NCI-H345 (cell line): ENCODE measurements around the gene SLC44A4.

Experiments
- DNase-seq: peaks from one replicate; lab custom pipeline; 2025; lab: John Stamatoyannopoulos, UW

The SLC44A4 gene

GRCh38 chr6:31901415-31901952 is 22.7 kb upstream of the SLC44A4 start:
- peak; percentile 59 for DNase-seq

DNA sequence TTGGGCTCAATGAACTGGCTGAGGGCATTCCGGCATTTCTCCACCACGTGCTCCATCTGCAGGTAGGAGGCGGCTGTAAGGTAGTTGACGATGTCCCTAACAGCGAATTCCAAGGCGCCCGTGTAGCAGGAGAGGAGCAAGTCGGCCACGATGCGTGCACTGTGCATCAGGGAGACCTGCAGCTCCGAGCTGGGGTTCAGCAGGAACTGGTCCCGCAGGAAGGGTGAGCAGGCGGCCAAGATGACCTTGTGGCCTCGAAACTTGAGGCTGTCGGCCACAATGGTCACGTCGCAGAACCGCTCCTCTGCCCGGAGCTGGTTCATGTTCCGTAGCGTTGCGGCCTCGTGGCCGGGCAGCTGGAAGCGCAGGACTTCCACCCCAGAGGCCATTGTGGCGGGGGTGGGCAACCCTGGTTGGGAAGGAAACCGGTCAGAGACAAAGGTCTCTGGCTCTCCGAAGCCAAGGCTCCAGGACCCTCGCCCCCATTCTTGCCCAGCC is 22.2 kb upstream of the SLC44A4 start:
- DNase-seq: no peak

- DNase-seq: no peak
These were observed 21.3 kb upstream of the SLC44A4 start for GRCh38 chr6:31899882-31900722.

- no peak for DNase-seq
These were observed 20.4 kb upstream of the SLC44A4 start for GRCh38 chr6:31899215-31899614.

DNA sequence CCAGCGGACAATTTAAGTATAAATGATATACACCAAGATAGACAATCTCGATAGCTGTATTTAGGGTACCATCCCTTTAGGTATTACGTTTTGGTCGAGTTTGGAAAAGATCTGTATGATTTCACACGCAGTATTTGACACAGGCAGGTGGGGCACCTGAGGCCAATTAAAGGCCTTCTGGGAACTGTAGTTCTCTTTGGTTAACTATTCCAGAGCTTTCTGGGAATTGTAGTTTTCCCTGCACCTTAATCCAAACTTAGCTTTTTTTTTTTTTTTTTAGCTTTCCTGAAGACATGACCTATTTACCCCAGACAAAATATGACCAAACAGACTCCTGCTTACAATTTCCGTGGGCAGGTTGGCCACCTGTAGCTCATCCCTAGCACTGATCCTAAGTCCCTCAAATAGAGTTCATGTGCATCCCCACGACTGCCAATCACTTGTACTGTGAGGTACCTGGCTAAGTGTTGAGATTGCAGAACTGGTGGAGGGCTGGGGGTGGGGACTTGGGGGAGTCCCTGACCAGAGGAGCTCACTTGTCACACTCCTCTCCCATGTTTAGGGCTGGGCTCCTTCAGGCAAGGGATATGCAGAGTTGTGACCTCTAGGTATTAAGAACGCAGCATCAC is 19.7 kb upstream of the SLC44A4 start:
- peak; percentile 66 for DNase-seq

- peak; percentile 89 for DNase-seq
These were observed 19.0 kb upstream of the SLC44A4 start, which contains the start of gene EHMT2 for GRCh38 chr6:31897612-31898382. EHMT2 (minus strand) TSS chr6:31897698; CDS start chr6:31897677, 21 bp downstream.

DNA sequence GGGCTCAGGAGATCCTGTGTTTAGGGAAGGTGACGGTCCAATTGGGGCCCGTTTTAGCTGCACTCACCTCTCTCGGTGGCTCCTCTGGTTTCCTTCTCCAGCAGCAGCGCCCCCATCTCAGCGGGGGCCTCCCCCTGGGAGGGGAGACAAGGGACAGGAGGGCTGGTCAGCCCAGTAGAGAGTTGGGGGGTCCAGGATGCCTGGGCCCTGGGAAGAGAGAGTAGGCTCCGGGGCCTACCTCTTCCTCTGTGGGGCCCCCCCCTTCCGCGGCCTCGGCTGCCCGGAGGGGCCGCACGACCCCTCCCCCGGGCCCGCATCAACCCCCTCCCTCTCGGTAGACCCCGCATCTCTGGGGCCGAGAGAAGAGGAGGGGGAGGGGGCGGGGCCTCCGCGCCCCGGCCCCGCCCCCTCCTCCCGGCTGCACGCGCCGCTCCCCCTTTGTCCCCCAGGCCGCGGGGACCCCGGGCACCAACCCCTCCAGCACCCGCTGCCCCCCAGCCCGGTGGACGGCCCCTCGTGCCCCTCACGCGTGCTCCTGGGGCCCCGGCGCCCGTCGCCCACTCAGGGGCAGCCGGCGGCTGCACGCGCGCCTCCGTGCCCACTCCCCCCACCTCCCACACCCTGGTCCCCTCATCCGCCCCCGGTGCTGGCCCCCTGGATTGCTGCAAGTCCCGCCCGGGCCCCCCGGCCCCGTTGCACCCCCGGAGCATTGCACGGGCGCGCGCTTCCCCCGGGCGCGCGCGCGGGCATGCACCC is 18.2 kb upstream of the SLC44A4 start:
- DNase-seq: no peak

DNA sequence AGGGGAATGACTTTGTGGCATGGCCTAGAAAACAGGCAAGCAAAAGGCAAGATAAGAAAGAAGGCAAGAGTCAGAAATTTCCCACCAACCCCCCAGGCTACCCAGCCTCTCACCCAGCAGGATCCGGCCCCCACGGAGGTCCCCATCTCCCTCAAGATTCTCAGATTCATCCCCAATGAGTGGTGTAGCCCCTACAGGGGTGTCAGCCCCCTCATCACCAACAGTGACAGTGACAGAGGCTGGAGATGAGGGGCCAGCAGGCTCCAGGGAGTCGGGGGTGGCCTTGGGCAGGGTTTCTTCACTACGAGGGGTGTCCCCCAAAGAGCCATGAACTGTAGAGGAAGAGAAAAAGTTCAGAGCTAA is 17.7 kb upstream of the SLC44A4 start:
- no peak for DNase-seq

GRCh38 chr6:31892821-31893220 is 14.0 kb upstream of the SLC44A4 start:
- no peak for DNase-seq

DNA sequence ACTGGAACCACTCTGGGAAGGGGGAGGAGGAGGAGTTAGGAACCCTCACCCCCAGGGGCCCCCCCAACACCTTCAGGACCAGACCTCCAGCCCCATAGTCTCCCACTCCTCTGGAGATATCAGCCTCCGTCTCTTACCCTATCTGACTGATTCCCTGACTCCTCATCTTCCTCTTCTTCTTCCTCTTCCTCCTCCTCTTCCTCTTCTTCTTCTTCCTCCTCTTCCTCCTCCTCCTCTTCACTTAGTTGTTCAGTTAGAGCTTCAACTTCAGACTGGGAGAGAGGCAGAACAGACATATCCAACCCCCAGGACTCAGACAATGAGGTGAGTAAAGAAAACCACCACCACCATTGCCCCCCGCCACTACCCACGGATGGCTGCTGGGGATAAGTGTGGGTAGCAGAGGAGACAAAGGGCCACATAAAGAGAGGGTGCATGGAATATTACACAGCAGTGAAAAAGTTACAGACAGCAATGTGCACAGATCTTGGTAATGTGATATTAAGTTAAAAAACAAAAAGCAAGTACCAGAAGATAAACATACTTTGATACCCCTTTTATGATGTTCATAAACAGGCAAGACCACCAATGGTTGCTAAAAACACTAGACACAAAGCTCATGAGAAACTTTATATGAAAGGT is 10.7 kb upstream of the SLC44A4 start:
- DNase-seq: no peak

DNA sequence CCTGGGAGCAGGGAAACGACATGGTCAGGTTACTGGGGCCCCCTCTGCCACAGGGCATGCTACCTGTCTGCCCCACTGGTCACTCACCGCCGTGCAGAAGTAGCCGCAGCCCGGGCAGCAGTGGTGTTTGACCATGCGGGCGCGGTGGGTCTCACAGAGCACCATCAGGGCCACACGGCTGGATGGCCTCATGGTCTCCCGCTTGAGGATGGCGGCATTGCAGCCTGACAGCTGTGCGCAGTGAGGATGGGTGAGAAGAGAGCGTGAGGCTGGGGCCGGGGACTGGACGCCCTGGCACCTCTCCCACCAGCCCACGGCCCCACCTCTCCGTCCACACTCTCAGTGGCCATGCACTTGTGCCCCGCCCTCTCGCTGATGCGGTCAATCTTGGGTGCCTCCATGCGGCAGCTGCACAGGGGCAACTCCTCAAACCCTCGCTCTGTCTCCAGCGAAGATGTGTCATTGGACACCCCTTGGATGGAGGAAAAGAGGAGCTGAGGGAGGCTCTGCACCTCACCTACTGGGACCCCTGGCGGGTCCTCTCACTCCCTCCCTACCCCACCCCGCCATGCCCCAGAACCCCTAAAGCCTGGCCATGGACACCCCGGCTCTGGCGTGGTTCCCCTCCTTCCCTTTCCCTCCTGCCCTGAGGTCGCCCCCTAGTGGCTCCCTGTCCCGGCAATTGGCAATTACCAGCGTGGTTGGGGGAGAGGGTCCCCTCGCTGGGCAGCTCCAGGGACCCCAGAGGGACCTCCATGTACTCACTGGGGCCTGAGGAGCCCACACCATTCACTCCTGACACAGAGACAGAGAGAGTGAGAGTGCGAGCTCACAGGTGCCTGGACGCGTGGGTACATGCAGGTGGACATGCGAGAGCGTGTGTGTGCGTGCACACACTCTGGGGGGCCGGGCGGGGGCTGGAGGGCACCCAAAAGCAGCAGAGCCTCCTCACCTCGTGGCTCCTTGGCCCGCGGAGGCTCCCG is 9.8 kb upstream of the SLC44A4 start:
- no peak for DNase-seq

GRCh38 chr6:31887173-31888007 is 8.6 kb upstream of the SLC44A4 start:
- no peak for DNase-seq

- no peak for DNase-seq
These were observed 7.8 kb upstream of the SLC44A4 start for GRCh38 chr6:31886541-31886991.

DNA sequence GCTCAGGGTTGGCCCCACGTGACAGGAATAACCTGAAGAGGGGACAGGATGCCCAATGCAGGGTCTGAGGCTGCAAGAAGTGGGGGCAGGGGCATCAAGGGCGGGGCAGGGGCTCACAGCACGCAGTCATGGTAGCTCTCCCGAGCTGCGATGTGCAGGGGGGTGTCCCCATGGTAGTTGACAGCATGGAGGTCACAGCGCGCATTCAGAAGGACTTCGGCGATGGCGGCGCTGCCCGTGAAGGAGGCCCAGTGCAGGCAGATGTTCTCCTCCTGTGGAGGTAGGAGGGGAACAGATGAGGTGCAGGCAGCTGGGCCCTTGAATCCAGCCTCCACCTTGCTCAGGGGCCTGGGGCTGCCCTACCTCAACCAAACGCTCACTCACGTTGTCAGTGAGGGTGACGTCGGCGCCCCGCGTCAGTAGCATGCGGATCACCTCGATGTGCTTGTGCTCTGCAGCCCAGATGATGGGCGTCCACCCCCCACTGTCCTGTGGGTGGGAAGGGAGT is 5.8 kb upstream of the SLC44A4 start:
- no peak for DNase-seq

GRCh38 chr6:31883676-31884075 is 4.9 kb upstream of the SLC44A4 start:
- DNase-seq: no peak

GRCh38 chr6:31882344-31882743 is 3.5 kb upstream of the SLC44A4 start:
- no peak for DNase-seq

DNA sequence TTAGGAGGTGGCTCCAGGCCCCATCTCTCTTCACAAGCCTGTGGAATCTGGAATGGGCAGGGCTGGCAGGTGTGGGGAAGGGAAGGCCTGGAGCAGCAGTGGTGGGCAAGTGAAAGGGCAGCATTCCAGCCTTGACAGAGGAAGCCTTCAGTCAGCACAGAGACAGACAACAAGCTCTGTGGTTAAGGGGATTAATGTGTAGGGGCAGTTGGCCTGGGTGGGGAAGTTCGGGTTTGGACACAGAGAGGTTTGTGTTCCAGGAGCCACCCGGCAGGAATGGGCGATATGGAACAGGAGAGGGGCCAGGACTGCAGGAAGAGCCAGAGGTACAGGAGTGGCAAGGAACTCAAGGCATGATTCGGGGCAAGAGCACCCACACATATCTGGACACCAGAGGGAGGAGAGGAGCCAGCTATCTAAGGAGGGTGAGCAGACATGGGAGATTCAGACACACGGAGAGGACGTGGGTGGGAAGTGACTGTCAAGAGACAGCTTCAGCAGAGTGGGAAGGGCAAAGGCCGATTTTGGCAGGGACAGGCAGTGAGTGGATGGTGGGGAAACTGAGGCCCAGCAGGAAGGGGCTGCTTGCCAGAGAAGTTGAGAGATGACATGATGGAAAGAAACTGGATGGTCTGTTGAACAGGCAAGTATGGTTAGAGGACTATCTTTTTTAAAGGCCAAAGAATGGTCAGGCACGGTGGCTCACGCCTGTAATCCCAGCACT is 2.5 kb upstream of the SLC44A4 start:
- DNase-seq: no peak

DNA sequence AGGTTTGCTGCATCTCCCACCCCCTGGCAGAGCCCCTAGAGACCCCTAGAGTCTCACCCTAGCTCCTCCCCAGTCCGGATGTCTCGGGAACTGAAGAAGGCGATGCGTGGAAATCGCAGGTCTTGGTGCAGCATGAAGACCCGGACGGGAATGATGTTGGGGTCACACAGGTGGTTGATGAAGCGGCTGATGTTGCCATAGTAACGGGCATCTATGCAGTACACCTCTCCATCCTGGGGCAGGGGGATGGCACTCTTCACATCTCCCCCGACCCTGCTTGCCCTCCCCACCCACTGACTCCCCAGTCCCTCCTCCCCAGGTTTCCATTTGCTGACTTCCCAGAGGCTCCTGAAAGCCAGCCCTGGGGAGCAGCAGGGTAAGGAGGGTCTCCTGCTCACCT is 1.8 kb upstream of the SLC44A4 start:
- DNase-seq: no peak
